Omental fat pad (tissue), 4 donors: Measurements from ENCODE around the gene AGPAT2. TPM values are rescaled to one million over a fixed set of nuclear protein-coding genes. Genes with fewer than 3 reads are reported as not detected.

Source experiments
- ATAC-seq: fragments of 150-250 bp; one replicate; pipeline ENCODE4 v1.9.1; 2016; ENCODE audit warnings: mild to moderate bottlenecking, moderate library complexity; ENCODE audit not compliant: low FRiP score
- DNase-seq: peaks from one replicate; pipeline ENCODE4 v3.0.0-alpha.2; 2019; ENCODE audit warnings: low spot score
- total RNA-seq, 4 donors: library from RNA; depleted of rRNA; stranded (reverse); fragments of >200 nt; gene quantifications; one replicate each; pipeline ENCODE4 v1.1.0, GENCODE V29; 2016
- TF ChIP-seq, protein P1 (sequence below), 3 donors: fragments of 450-650 bp; IDR thresholded peaks; one replicate each; pipeline ENCODE4 v1.5.1; 2016 to 2017; ENCODE audit warnings: antibody characterized with exemption in 3 of 3, mild to moderate bottlenecking in 3 of 3, moderate library complexity in 2 of 3

Gene AGPAT2
- total RNA-seq, 4 donors from 2014 or later: 391 to 854 (median 473) TPM

GRCh38 chr9:136720251-136720897 is 33.1 kb upstream of the AGPAT2 start:
- no peak for ATAC-seq
- TF ChIP-seq, protein P1, sequence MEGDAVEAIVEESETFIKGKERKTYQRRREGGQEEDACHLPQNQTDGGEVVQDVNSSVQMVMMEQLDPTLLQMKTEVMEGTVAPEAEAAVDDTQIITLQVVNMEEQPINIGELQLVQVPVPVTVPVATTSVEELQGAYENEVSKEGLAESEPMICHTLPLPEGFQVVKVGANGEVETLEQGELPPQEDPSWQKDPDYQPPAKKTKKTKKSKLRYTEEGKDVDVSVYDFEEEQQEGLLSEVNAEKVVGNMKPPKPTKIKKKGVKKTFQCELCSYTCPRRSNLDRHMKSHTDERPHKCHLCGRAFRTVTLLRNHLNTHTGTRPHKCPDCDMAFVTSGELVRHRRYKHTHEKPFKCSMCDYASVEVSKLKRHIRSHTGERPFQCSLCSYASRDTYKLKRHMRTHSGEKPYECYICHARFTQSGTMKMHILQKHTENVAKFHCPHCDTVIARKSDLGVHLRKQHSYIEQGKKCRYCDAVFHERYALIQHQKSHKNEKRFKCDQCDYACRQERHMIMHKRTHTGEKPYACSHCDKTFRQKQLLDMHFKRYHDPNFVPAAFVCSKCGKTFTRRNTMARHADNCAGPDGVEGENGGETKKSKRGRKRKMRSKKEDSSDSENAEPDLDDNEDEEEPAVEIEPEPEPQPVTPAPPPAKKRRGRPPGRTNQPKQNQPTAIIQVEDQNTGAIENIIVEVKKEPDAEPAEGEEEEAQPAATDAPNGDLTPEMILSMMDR (IDR thresholded peaks at IDR 0.05): no peak
- no peak for DNase-seq

DNA sequence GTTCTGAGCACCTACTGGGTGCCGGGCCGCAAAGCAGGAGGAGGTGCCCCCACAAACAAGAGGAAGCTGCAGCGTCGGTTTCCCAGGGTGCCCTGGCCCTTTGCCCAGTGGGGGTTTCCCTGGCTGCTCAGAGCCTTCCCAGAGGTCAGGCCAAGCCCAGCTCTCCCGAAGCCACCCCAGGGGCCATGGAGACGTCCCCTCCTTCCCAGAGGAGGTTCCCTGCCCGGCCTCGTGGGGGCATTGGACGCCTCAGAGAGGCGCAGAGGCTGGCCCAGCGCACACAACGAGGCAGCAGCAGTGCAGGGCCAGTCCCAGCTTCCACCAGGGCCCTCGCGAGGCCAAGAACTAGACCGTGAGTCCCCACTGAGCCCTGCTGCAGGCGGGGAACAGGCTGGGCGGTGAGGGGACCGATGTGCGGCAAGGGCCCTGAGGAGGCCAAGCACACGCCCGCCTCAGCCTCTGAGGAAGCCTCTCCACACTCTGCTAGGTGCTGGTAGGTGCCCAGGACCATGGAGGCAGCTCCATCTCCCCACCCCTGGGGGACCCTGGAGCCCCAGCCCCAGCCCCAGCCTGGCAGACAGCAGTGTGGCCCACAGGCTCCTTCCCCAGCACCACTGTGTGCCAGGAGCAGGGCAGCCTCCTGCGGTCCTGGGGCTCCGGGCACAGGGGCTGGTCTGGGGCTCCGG is 32.1 kb upstream of the AGPAT2 start:
- DNase-seq: no peak
- TF ChIP-seq, protein P1 (IDR thresholded peaks at IDR 0.05): no peak
- no peak for ATAC-seq

DNA sequence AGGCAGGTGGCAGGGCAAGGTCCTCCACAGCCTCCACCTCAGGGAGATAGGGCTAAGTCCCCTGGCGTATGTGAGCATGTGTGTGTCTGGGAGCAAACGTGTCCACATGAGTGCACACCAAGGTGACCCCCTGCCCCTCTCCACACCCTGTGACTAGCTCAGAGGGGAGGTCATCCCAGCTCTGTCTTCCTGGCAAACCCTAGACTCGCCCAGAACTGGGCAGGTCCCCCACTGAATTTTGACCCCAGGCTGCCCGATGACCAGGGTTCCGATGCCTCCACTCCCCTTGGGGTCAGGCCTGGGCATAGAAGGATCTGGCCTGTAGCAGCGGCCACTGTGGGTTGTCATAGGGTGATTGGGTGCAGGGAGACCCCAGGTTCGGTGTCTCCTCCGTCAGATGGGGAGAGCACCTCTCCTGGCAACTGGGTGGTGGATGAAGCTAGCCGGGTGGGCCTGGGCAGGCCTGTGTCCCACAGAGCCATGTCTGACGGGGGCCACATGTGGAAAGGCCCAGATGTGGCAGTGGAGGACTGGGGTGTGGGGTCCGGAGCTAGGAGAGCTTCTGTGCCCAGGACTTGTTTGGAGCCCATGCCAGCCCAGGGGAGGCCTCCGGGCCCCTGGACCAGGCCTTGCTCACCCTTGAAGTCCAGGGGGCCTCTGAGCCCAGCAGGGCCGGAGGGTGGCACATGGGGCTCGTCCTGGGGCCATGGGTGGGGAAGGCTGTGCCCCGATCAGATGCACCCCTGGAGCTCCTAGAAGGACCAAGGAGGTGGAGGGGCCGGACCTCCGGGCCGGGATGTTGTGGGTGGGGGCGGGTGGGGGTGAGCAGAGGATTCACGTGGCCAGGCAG is 31.3 kb upstream of the AGPAT2 start:
- TF ChIP-seq, protein P1 (IDR thresholded peaks at IDR 0.05): no peak
- DNase-seq (no peak), ATAC-seq (no peak)

GRCh38 chr9:136717399-136717798 is 30.1 kb upstream of the AGPAT2 start:
- TF ChIP-seq, protein P1 (IDR thresholded peaks at IDR 0.05): no peak
- DNase-seq (no peak), ATAC-seq (no peak)

GRCh38 chr9:136714893-136715274 is 27.6 kb upstream of the AGPAT2 start:
- ATAC-seq: no peak
- DNase-seq: no peak
- TF ChIP-seq, protein P1 (IDR thresholded peaks at IDR 0.05): no peak

GRCh38 chr9:136714096-136714892 is 27.0 kb upstream of the AGPAT2 start:
- DNase-seq (no peak), ATAC-seq (no peak)
- TF ChIP-seq, protein P1 (IDR thresholded peaks at IDR 0.05): no peak
